ENCODE data around the gene GSDMA.

The GSDMA gene

DNA sequence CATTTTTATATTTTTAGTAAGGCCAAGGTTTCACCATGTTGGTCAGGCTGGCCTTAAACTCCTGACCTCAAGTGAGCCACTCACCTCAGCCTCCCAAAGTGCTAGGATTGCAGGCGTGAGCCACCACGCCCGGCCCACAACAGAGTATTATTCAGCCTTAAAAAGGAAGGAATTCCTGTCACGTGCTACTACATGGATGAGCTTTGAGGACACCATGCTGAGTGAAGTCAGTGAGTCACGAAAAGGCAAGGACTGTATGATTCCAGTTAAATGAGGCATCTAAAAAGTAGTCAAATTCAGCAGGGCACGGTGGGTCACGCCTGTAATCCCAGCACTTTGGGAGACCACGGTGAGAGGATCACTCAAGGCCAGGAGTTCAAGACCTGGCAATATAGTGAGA is 62.1 kb downstream of the GSDMA start:
- DNase-seq = no peak

DNA sequence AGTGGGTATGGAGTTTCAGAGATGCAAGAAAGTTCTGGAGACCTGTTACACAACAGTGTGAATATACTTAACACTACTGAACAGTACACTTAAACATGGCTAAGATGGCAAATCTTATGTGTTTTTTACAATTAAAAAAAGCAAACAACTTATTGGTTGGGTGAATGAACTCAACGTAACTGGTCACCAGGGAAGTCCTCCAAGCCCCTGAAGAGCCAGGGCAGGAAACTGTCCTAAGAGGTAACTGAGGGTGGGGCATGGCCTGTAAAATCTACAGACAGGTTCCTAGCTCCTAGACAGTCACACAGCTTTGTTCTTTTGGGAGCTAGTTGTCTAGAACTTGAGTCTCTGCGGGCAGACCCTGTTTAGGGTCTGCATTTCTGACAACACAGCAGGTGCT is 62.8 kb downstream of the GSDMA start:
- DNase-seq = no peak

DNA sequence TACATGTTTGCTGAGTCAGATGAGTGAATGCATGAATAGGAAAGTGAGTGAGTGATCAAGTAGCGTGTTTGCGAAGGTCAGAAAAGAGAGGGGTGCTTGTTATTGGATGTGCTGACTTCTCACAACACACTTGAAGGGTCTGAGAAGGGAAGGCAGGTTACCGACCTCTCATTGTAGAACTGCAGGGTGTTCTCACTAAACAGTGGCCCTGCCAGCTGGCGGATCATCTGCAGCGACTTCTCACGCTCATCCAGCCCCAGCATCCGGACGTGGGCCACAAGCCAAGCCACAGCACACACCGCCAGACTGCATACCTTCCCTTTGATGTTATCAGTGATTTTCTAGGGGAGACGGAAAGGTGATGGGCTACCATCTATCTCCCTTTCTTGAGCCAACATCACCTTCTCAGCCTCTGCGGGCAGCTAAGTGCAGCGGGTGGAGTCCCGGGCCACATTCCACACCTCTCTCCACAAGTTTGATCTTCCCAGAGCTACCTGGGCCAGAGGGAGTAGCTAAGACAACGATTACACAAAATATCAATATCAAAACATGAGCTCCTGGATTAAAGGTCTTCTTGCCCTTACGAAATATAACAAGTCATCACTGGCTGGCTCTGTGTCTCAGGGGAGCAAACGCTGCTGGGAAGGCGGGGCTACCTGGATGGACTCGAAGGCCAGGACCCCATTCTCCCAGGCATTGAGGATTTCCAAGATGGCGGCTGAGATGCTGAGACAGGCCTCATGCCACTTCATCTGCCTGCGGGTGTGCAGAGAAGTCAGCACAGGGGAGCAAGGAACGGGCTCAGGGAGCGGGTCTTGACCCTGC is 63.4 kb downstream of the GSDMA start:
- no peak for DNase-seq

DNA sequence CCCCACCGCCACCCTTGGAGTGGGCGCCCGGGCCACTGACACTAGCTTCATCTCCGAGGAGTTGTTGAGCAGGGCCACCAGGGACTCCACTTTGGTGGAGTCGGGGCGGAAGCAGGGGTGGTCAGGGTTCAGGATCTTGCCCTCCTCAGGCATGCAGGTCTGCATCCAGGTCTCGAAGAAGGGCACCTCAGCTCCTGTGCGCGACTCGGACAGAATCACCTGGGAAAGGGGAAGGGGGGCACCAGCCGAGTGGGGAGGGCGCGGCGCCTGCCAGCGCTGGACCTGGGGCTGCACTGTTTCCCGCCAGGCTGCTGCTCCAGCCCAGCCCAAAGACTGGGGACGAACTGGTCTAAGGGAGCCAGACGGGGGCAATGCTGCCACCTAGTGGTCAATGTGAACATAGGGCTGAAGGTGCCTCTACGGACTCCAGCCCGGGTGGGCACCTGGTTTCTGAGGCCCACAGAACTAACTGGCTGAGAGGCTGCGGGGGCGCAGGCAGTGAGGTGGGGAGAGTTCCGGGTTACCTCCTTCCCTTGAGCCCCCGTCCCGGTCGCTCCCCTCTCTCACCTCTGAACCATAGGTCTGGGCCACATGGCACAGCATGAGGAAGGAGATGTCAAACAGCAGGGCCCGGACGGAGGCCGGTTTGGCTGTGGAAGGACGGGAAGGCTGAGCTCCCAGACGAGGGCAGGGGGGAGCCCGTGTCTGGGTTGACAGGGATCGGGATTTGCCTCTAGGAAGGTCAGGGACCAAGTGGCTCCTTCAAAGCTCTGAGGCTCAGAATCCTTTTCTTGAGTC is 64.2 kb downstream of the GSDMA start:
- peak; percentile 15 for DNase-seq

All from NCI-H748 treated with DMSO at 0.1 percent for 48 hours (cell line).